GM23338 (cell line): ENCODE measurements around the gene DCST2. TPM values are rescaled to one million over a fixed set of nuclear protein-coding genes. Genes with fewer than 3 reads are reported as not detected.

ENCODE experiments used
- ATAC-seq: fragments of 200-7000 bp; cut with Tn5 transposase; 3 replicates; pipeline ENCODE4 v1.9.1; 2020
- DNase-seq: peaks from one replicate; pipeline ENCODE4 v3.0.0-alpha.2; 2015; ENCODE audit warnings: low spot score
- H2AFZ ChIP-seq: fragments of 200-600 bp; sonication (generic); 2 replicates; pipeline ENCODE4 v1.8.0; 2016; ENCODE audit warnings: antibody characterized with exemption, mild to moderate bottlenecking, moderate library complexity
- H3F3A ChIP-seq: fragments of 200-600 bp; sonication (generic); replicated peaks from 2 replicates; pipeline ENCODE4 v1.8.0; 2017; ENCODE audit warnings: antibody characterized with exemption, mixed run types, low read depth
- H3K27ac ChIP-seq: fragments of 200-600 bp; sonication (generic); 2 replicates; pipeline ENCODE4 v1.6.1; 2016; ENCODE audit warnings: low read depth
- H3K27me3 ChIP-seq: fragments of 200-600 bp; sonication (generic); 2 replicates; pipeline ENCODE4 v1.8.0; 2016; ENCODE audit warnings: mild to moderate bottlenecking, mixed run types, moderate library complexity; ENCODE audit not compliant: insufficient read depth
- H3K36me3 ChIP-seq: fragments of 200-600 bp; sonication (generic); 2 replicates; pipeline ENCODE4 v1.8.0; 2016; ENCODE audit warnings: mild to moderate bottlenecking; ENCODE audit not compliant: insufficient read depth
- H3K4me1 ChIP-seq: fragments of 200-600 bp; sonication (generic); 2 replicates; pipeline ENCODE4 v1.8.0; 2016; ENCODE audit warnings: mild to moderate bottlenecking, moderate library complexity; ENCODE audit not compliant: insufficient read depth
- H3K4me2 ChIP-seq: fragments of 200-600 bp; sonication (generic); 2 replicates; pipeline ENCODE4 v1.7.1; 2017; ENCODE audit warnings: mixed run types
- H3K4me3 ChIP-seq: fragments of 200-600 bp; sonication (generic); 2 replicates; pipeline ENCODE4 v1.6.1; 2016; ENCODE audit warnings: mixed run types
- H3K79me2 ChIP-seq: fragments of 200-600 bp; sonication (generic); replicated peaks from 2 replicates; pipeline ENCODE4 v1.8.0; 2017; ENCODE audit warnings: mild to moderate bottlenecking; ENCODE audit not compliant: insufficient read depth
- H3K9me2 ChIP-seq: fragments of 200-600 bp; sonication (generic); 2 replicates; pipeline ENCODE4 v1.8.0; 2017; ENCODE audit not compliant: insufficient read depth
- H4K20me1 ChIP-seq: fragments of 200-600 bp; sonication (generic); replicated peaks from 2 replicates; pipeline ENCODE4 v1.8.0; 2017; ENCODE audit warnings: mild to moderate bottlenecking; ENCODE audit not compliant: insufficient read depth
- H3K27ac Mint-ChIP-seq: 2 replicates; pipeline ENCODE4 v1.8.0; 2020; ENCODE audit warnings: inconsistent platforms, mild to moderate bottlenecking, moderate library complexity, mixed read lengths
- H3K27me3 Mint-ChIP-seq: 3 replicates; pipeline ENCODE4 v1.8.0; 2022; ENCODE audit warnings: low read depth, mild to moderate bottlenecking, moderate library complexity, mixed read lengths, inconsistent platforms; ENCODE audit not compliant: insufficient read depth, poor library complexity
- H3K36me3 Mint-ChIP-seq: 3 replicates; pipeline ENCODE4 v1.8.0; 2021; ENCODE audit warnings: low read depth, mild to moderate bottlenecking, inconsistent platforms, moderate library complexity, mixed read lengths
- H3K4me1 Mint-ChIP-seq: 3 replicates; pipeline ENCODE4 v1.8.0; 2020; ENCODE audit warnings: mild to moderate bottlenecking, inconsistent platforms, mixed read lengths
- H3K4me3 Mint-ChIP-seq: 3 replicates; pipeline ENCODE4 v1.8.0; 2021; ENCODE audit warnings: moderate library complexity, mild to moderate bottlenecking, inconsistent platforms, mixed read lengths
- H3K9me3 Mint-ChIP-seq: 3 replicates; pipeline ENCODE4 v1.8.0; 2020; ENCODE audit warnings: moderate library complexity, mild to moderate bottlenecking, inconsistent platforms, mixed read lengths
- CREB1 ChIP-seq: fragments of 250-450 bp; sonication (Bioruptor Pico); IDR thresholded peaks from 2 replicates; pipeline ENCODE4 v1.5.0; 2020; ENCODE audit warnings: low read depth, mild to moderate bottlenecking, moderate library complexity
- CTCF ChIP-seq, 2 experiments: fragments of 200-600 bp in 1 of 2; sonication (generic) in 1 of 2; conservative IDR thresholded peaks; 2 replicates each; pipeline versions ENCODE4 v1.5.1 to v1.6.1; 2016 to 2017; ENCODE audit warnings: antibody characterized with exemption in 2 of 2, low read depth in 2 of 2, mild to moderate bottlenecking in 2 of 2, moderate library complexity in 1 of 2
- ETS1 ChIP-seq: IDR thresholded peaks from 2 replicates; pipeline ENCODE4 v1.6.1; 2016; ENCODE audit warnings: antibody characterized with exemption
- EZH2 ChIP-seq: fragments of 200-600 bp; sonication (generic); IDR thresholded peaks from one replicate; pipeline ENCODE4 v1.8.0; 2017; ENCODE audit warnings: antibody characterized with exemption, mild to moderate bottlenecking, low read depth; ENCODE audit not compliant: unreplicated experiment
- EZH2phosphoT487 ChIP-seq: fragments of 200-600 bp; sonication (generic); IDR thresholded peaks from one replicate; pipeline ENCODE4 v1.8.1; 2018; ENCODE audit warnings: antibody characterized with exemption; ENCODE audit not compliant: unreplicated experiment
- JUNB ChIP-seq: IDR thresholded peaks from one replicate; pipeline ENCODE4 v1.6.1; 2016; ENCODE audit warnings: antibody characterized with exemption; ENCODE audit not compliant: unreplicated experiment
- NANOG ChIP-seq: IDR thresholded peaks from 2 replicates; pipeline ENCODE4 v1.6.1; 2016; ENCODE audit warnings: antibody characterized with exemption, borderline replicate concordance
- POLR2AphosphoS5 ChIP-seq: IDR thresholded peaks from 2 replicates; pipeline ENCODE4 v1.6.1; 2016; ENCODE audit warnings: antibody characterized with exemption, low read depth
- REST ChIP-seq: IDR thresholded peaks from one replicate; pipeline ENCODE4 v1.6.1; 2018; ENCODE audit warnings: antibody characterized with exemption; ENCODE audit not compliant: unreplicated experiment
- STAT1 ChIP-seq: IDR thresholded peaks from one replicate; pipeline ENCODE4 v1.6.1; 2016; ENCODE audit warnings: antibody characterized with exemption; ENCODE audit not compliant: unreplicated experiment
- ZNF114 ChIP-seq: fragments of 250-450 bp; sonication (Bioruptor Pico); IDR thresholded peaks from 2 replicates; pipeline ENCODE4 v1.5.0; 2020; ENCODE audit warnings: mild to moderate bottlenecking, moderate library complexity
- ZNF331 ChIP-seq: fragments of 250-450 bp; sonication (Bioruptor Pico); IDR thresholded peaks from 2 replicates; pipeline ENCODE4 v1.5.0; 2020; ENCODE audit warnings: low read depth, mild to moderate bottlenecking, moderate library complexity
- polyA plus RNA-seq: library from polyadenylated mRNA; unstranded; fragments of >200 nt; fragmentation: Nextera tagmentation; extraction: Ambion mirVana; gene quantifications from 2 replicates; pipeline ENCODE4 v1.2.1, GENCODE V29; 2016
- total RNA-seq: library from RNA; depleted of rRNA; stranded (reverse); fragments of >200 nt; shearing (Covaris generic); gene quantifications from 2 replicates; pipeline ENCODE4 v1.2.3, GENCODE V29; 2014
- TF ChIP-seq, protein P1 (sequence below): fragments of 250-450 bp; sonication (Bioruptor Pico); IDR thresholded peaks from 2 replicates; pipeline ENCODE4 v1.5.0; 2020; ENCODE audit warnings: mild to moderate bottlenecking, moderate library complexity

The DCST2 gene
- total and polyA plus RNA-seq, 2 experiments from 2014 or later: 0.78 TPM; not detected in 1

DNA sequence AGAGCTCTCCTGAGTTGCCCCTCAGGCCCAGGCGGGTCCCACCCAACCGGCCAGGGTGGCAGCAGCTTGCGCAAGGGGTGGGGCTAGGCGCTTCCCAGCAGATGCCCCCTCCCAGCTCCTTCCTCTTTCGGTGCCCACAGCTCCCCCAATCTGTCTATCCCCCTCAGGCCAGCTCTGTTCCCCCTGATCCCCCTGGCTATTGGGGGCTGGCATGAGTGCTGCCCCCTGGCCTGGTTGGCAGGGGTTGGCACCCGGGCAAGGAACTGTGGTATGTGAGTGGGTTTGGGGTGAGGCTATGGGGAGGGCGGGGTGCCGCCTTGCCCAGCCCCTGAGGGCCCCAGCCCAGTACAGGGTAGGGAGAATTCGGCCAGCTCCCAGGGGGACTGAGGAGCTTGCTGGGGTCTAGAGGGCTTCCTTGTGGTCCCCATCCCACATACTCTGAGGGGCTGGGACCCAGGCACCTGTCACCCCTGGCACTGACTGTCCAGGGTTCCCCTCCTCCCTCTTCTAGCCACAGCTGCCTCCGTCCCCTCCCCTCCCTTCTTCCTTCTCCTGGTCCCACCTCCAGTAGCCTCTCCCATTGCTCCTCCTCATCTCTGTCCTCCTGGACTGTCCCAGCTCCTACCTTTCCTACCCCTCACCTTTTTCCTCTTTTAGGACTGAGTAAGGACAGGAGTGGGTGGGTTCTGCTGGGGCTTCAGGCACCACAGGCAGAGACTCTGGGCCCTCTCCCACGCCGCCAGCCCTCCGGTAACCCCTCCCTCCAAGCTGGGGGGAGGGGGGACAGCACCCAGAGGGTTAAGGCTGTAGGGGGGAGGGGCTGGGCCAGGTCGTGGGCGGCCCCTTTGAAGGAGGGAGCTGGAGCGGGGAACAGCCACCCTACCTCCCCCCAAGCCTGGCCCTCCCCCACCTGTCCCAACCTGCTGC is 25.3 kb downstream of the DCST2 start:
- TF ChIP-seq, protein P1, sequence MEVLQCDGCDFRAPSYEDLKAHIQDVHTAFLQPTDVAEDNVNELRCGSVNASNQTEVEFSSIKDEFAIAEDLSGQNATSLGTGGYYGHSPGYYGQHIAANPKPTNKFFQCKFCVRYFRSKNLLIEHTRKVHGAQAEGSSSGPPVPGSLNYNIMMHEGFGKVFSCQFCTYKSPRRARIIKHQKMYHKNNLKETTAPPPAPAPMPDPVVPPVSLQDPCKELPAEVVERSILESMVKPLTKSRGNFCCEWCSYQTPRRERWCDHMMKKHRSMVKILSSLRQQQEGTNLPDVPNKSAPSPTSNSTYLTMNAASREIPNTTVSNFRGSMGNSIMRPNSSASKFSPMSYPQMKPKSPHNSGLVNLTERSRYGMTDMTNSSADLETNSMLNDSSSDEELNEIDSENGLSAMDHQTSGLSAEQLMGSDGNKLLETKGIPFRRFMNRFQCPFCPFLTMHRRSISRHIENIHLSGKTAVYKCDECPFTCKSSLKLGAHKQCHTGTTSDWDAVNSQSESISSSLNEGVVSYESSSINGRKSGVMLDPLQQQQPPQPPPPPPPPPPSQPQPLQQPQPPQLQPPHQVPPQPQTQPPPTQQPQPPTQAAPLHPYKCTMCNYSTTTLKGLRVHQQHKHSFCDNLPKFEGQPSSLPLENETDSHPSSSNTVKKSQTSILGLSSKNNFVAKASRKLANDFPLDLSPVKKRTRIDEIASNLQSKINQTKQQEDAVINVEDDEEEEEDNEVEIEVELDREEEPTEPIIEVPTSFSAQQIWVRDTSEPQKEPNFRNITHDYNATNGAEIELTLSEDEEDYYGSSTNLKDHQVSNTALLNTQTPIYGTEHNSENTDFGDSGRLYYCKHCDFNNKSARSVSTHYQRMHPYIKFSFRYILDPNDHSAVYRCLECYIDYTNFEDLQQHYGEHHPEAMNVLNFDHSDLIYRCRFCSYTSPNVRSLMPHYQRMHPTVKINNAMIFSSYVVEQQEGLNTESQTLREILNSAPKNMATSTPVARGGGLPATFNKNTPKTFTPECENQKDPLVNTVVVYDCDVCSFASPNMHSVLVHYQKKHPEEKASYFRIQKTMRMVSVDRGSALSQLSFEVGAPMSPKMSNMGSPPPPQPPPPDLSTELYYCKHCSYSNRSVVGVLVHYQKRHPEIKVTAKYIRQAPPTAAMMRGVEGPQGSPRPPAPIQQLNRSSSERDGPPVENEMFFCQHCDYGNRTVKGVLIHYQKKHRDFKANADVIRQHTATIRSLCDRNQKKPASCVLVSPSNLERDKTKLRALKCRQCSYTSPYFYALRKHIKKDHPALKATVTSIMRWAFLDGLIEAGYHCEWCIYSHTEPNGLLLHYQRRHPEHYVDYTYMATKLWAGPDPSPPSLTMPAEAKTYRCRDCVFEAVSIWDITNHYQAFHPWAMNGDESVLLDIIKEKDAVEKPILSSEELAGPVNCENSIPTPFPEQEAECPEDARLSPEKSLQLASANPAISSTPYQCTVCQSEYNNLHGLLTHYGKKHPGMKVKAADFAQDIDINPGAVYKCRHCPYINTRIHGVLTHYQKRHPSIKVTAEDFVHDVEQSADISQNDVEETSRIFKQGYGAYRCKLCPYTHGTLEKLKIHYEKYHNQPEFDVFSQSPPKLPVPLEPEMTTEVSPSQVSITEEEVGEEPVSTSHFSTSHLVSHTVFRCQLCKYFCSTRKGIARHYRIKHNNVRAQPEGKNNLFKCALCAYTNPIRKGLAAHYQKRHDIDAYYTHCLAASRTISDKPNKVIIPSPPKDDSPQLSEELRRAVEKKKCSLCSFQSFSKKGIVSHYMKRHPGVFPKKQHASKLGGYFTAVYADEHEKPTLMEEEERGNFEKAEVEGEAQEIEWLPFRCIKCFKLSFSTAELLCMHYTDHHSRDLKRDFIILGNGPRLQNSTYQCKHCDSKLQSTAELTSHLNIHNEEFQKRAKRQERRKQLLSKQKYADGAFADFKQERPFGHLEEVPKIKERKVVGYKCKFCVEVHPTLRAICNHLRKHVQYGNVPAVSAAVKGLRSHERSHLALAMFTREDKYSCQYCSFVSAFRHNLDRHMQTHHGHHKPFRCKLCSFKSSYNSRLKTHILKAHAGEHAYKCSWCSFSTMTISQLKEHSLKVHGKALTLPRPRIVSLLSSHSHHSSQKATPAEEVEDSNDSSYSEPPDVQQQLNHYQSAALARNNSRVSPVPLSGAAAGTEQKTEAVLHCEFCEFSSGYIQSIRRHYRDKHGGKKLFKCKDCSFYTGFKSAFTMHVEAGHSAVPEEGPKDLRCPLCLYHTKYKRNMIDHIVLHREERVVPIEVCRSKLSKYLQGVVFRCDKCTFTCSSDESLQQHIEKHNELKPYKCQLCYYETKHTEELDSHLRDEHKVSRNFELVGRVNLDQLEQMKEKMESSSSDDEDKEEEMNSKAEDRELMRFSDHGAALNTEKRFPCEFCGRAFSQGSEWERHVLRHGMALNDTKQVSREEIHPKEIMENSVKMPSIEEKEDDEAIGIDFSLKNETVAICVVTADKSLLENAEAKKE (CRISPR knock-in tag): no peak
- TF ChIP-seq EZH2phosphoT487 (no peak), EZH2 (no peak), NANOG (no peak), ZNF114 (CRISPR knock-in tag) (no peak), ETS1 (no peak), POLR2AphosphoS5 (no peak), JUNB (no peak), STAT1 (no peak), REST (no peak), CTCF (conservative IDR thresholded peaks at IDR 0.05; ENCODE audit: low read depth in 2 of 2) (no peak), CREB1 (CRISPR knock-in tag) (no peak), ZNF331 (CRISPR knock-in tag) (no peak)
- peak overlapping the region; percentile 26; the same call in 1 of the 3 replicates for H3K4me3 Mint-ChIP-seq

More for the DNA sequence above, 25.3 kb downstream of the DCST2 start:
- H3K4me3 ChIP-seq: 0 out of 2 replicates have a peak overlapping the region, but pooled peaks have one; percentile 23
- no peak overlapping the region for H3K27ac Mint-ChIP-seq
- H3K27ac ChIP-seq: no peak overlapping the region
- ATAC-seq (peak; percentile 6), DNase-seq (peak; percentile 56)
- peaks cover 44% of the 10 kb centered on the region for H3K79me2 ChIP-seq
- no peaks in the 10 kb centered on the region for H3K9me3 Mint-ChIP-seq
- H3F3A ChIP-seq: peaks cover 6% of the 10 kb centered on the region; the same call in 1 of the 2 replicates
- no peaks in the 10 kb centered on the region for H3K9me2 ChIP-seq
- H3K36me3 Mint-ChIP-seq: peaks cover 12% of the 10 kb centered on the region
- no peaks in the 10 kb centered on the region for H3K27me3 ChIP-seq
- no peak overlapping the region for H2AFZ ChIP-seq
- H3K27me3 Mint-ChIP-seq: peaks cover 19% of the 10 kb centered on the region
- H3K4me1 Mint-ChIP-seq: peaks cover 70% of the 10 kb centered on the region
- peaks cover 51% of the 10 kb centered on the region for H3K4me1 ChIP-seq
- H3K4me2 ChIP-seq: peak overlapping the region; percentile 72
- H3K36me3 ChIP-seq: no peaks in the 10 kb centered on the region
- peaks cover 7% of the 10 kb centered on the region for H4K20me1 ChIP-seq
